Heart left ventricle (tissue), 16 donors: ENCODE results near the gene TMEM181. TPM values are rescaled to one million over a fixed set of nuclear protein-coding genes. Genes with fewer than 3 reads are reported as not detected.

Experiments used
- ATAC-seq, 4 donors: fragments of 200-7000 bp; cut with Tn5 transposase; one replicate each; pipeline ENCODE4 v1.9.1; 2020 to 2022; ENCODE audit warnings: moderate library complexity in 4 of 4, mild to moderate bottlenecking in 3 of 4, moderate number of reproducible peaks in 1 of 4
- DNase-seq, 5 donors: peaks; one replicate each; pipeline ENCODE4 v3.0.0-alpha.2; 2020
- H3K27ac ChIP-seq, 12 donors: fragments of 200-600 bp; sonication (generic) in 4 of 12; one replicate each; pipeline versions ENCODE4 v1.5.0 to v1.8.0; 2016 to 2022; ENCODE audit warnings: mild to moderate bottlenecking in 2 of 12
- H3K27me3 ChIP-seq, 9 donors: fragments of 200-600 bp; sonication (generic) in 2 of 9; one replicate each; pipeline versions ENCODE4 v1.5.1 to v1.8.0; 2016 to 2022; ENCODE audit warnings: mild to moderate bottlenecking in 3 of 9
- H3K36me3 ChIP-seq, 9 donors: fragments of 200-600 bp; sonication (generic) in 2 of 9; one replicate each; pipeline versions ENCODE4 v1.5.0 to v1.8.0; 2018 to 2022; ENCODE audit warnings: mild to moderate bottlenecking in 2 of 9
- H3K4me1 ChIP-seq, 12 donors: fragments of 200-600 bp; sonication (generic) in 4 of 12; one replicate each; pipeline versions ENCODE4 v1.5.0 to v1.8.0; 2016 to 2022; ENCODE audit warnings: mild to moderate bottlenecking in 3 of 12
- H3K4me3 ChIP-seq, 12 donors: fragments of 200-600 bp; sonication (generic) in 4 of 12; one replicate each; pipeline versions ENCODE4 v1.5.0 to v1.8.0; 2017 to 2022; ENCODE audit warnings: mild to moderate bottlenecking in 9 of 12, moderate library complexity in 4 of 12
- H3K9me3 ChIP-seq, 12 donors: fragments of 200-600 bp; sonication (generic) in 4 of 12; one replicate each; pipeline versions ENCODE4 v1.5.0 to v1.8.0; 2016 to 2022; ENCODE audit warnings: mild to moderate bottlenecking in 1 of 12
- POLR2A ChIP-seq, 2 donors: fragments of 450-650 bp; IDR thresholded peaks; one replicate each; pipeline ENCODE4 v1.6.1; 2017; ENCODE audit warnings: antibody characterized with exemption in 2 of 2, mild to moderate bottlenecking in 2 of 2, moderate library complexity in 2 of 2
- WGBS, 4 donors: extraction: QIAGEN DNeasy Blood & Tissue Kit in 2 of 4; methylation state at CpG; one replicate each; pipeline versions ENCODE4 v1.1.5 to v1.1.7; 2013 to 2018; 5-methylcytosine and 5-hydroxymethylcytosine counted together
- intact Hi-C, 10 donors: fragments of 100-400 bp; cut with DNase I; formaldehyde crosslinking; loops; one replicate each; pipeline versions ENCODE4 v1.11.1 to v1.14.2; 2022
- polyA plus RNA-seq, 2 donors: library from polyadenylated mRNA; stranded (reverse); fragments of 200-250 nt; gene quantifications; one replicate each; pipeline ENCODE4 v1.2.3, GENCODE V29; 2013
- total RNA-seq, 9 donors: library from RNA; depleted of rRNA in 2 of 9; stranded (reverse); fragments of >200 nt in 2 of 9; fragmentation: NEBNext Ultra II Directional in 3 of 9; extraction: Animal tissue kit (Norgen Biotek cat#: 25700) in 3 of 9; gene quantifications; one replicate each; pipeline versions ENCODE4 v1.1.0 to v1.2.4, GENCODE V29; 2016 to 2023
- TF ChIP-seq, protein P1 (sequence below), 12 donors: fragments of 200-600 bp; sonication (generic) in 4 of 12; IDR thresholded peaks; one replicate each; pipeline versions ENCODE4 v1.5.0 to v1.8.0; 2018 to 2022; ENCODE audit warnings: antibody characterized with exemption in 12 of 12, mild to moderate bottlenecking in 5 of 12
- donor health status: ischemic (EF 13 %, LVEDD 7.1; RV severe dilation, severe dysfunction).
- donor health status: healthy with polysubstance abuse.
- donor health status: DM: no; HTN: yes; CAD: no.
- donor health status: DM: no; HTN: no; CAD: no.
- donor health status: ischemic (EF 25% LVEDD 6.9; RV normal size, moderate dysfunction).
- donor health status: ischemic (EF 25% LVEDD 5.7; RV mildly dilated, moderate dysfunction).
- donor health status: healthy.
- donor health status: DM: yes; HTN: yes; CAD: no.
- donor health status: ischemic (EF 35%, LVEDD 5.7; RV mildly dilated, moderate dysfunction).
- donor health status: nonischemic (EF 11% LVEDD 7.7; RV severe dilation, severe dysfunction).
- donor health status: DM: yes; HTN: yes; CAD: no.
- donor health status: PGD.
- donor health status: ischemic (EF 29% LVEDD 5.4; RV normal size, mild dysfunction).
- donor health status: nonischemic (EF 23%, LVEDD 6.1; RV moderate dilation, normal function).

Gene TMEM181
- total and polyA plus RNA-seq, 11 donors, result 4.3 to 14.3 (median 10.1) TPM

DNA sequence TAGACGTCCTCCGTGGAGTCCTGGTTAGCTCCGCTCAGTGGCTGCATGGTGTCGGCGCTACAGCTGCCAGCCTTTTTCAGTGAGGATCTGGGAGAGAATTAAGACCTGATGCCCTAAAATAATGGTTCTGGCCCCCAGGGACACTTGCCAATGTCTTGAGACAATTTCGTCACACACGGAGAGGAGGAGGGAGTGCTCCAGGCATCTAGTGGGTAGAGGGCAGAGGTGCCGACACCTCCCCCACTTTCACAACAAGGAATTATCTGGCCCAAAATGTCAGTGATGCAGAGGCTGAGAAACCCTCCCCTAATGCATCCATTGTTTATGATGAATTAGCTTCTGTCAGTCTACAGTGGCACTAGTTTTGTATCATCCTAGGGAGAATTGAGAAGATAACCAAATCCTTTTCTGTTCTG, 24.4 kb downstream of the TMEM181 start:
- H3K27me3 ChIP-seq, result no peaks in the 10 kb centered on the region
- 78 to 94% (median 90%) methylated on average over 8 of the region's 8 CpGs for WGBS, 4 donors
- ATAC-seq, result no peak
- no peaks in the 10 kb centered on the region for H3K9me3 ChIP-seq
- peaks cover 0 to 9% (median 0%) of the 10 kb centered on the region in 12 donors for H3K4me1 ChIP-seq
- no peak overlapping the region for H3K4me3 ChIP-seq
- intact Hi-C loops, result no loop called here
- no peak overlapping the region for H3K27ac ChIP-seq
- peaks cover 0 to 75% (median 40%) of the 10 kb centered on the region in 9 donors for H3K36me3 ChIP-seq
- TF ChIP-seq, protein P1, sequence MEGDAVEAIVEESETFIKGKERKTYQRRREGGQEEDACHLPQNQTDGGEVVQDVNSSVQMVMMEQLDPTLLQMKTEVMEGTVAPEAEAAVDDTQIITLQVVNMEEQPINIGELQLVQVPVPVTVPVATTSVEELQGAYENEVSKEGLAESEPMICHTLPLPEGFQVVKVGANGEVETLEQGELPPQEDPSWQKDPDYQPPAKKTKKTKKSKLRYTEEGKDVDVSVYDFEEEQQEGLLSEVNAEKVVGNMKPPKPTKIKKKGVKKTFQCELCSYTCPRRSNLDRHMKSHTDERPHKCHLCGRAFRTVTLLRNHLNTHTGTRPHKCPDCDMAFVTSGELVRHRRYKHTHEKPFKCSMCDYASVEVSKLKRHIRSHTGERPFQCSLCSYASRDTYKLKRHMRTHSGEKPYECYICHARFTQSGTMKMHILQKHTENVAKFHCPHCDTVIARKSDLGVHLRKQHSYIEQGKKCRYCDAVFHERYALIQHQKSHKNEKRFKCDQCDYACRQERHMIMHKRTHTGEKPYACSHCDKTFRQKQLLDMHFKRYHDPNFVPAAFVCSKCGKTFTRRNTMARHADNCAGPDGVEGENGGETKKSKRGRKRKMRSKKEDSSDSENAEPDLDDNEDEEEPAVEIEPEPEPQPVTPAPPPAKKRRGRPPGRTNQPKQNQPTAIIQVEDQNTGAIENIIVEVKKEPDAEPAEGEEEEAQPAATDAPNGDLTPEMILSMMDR (IDR thresholded peaks at IDR 0.05), result no peak
- TF ChIP-seq POLR2A (IDR thresholded peaks at IDR 0.05), result no peak
- DNase-seq, result no peak

GRCh38 chr6:158586652-158587051, 26.8 kb downstream of the TMEM181 start:
- Histone ChIP-seq H3K9me3 (no peaks in the 10 kb centered on the region), H3K27me3 (no peaks in the 10 kb centered on the region), H3K4me3 (no peak overlapping the region), H3K4me1 (peaks cover 0 to 9% (median 0%) of the 10 kb centered on the region in 12 donors), H3K27ac (no peak overlapping the region), H3K36me3 (peaks cover 0 to 91% (median 62%) of the 10 kb centered on the region in 9 donors)
- DNase-seq, result no peak
- 96 to 99% (median 99%) methylated on average over 7 to 8 of the region's 8 CpGs for WGBS, 4 donors
- TF ChIP-seq, protein P1 (IDR thresholded peaks at IDR 0.05), result no peak
- TF ChIP-seq POLR2A (IDR thresholded peaks at IDR 0.05), result no peak
- ATAC-seq, result no peak
- intact Hi-C loops, result no loop called here

GRCh38 chr6:158589366-158589765, 29.5 kb downstream of the TMEM181 start:
- ATAC-seq (no peak), DNase-seq (no peak)
- intact Hi-C loops, result no loop called here
- Histone ChIP-seq H3K36me3 (peaks cover 0 to 95% (median 85%) of the 10 kb centered on the region in 9 donors), H3K27me3 (no peaks in the 10 kb centered on the region), H3K4me1 (peaks cover 0 to 9% (median 0%) of the 10 kb centered on the region in 12 donors), H3K4me3 (no peak overlapping the region), H3K9me3 (no peaks in the 10 kb centered on the region), H3K27ac (no peak overlapping the region)
- TF ChIP-seq, protein P1 (IDR thresholded peaks at IDR 0.05), result no peak
- no peak for TF ChIP-seq POLR2A (IDR thresholded peaks at IDR 0.05)
- WGBS, 4 donors, result 86 to 94% (median 91%) methylated on average over 8 of the region's 8 CpGs

DNA sequence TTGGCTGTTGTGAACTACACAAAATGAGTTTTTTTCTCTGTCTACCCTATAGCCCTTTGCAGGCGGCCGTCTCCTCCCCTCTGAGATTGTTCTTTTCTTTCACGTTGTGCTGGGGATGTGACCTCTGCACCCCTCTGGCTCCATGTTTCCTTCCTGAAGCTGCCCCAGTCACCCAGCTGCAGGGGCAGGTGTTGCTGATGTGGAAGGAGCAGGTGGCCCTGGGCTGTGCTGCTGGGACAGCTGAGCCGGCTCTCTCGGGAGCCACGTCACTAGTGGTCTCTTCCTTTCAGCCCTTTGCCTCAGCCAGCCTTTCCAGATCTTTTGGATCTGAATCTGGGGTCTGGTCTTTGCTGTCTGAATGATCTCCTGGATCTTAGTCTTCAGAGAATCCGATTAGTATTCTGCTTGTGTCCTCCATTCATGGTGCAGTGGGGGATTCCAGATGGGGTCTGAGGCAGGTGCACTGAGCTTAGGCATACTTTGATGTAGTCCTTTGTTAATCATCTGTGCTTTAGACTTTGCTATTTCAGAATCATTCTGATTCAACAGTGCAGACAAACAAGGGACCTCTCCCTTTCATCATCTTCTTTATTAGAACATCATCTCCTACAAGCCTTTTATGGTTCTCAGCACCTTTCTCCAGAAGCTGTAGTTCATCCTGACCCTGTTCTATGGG, 31.4 kb downstream of the TMEM181 start:
- Histone ChIP-seq H3K36me3 (peaks cover 0 to 96% (median 73%) of the 10 kb centered on the region in 9 donors), H3K9me3 (no peaks in the 10 kb centered on the region), H3K27me3 (no peaks in the 10 kb centered on the region), H3K4me1 (peaks cover 0 to 9% (median 0%) of the 10 kb centered on the region in 12 donors), H3K27ac (no peak overlapping the region), H3K4me3 (no peak overlapping the region)
- 77 to 81% (median 78%) methylated on average over 7 of the region's 7 CpGs for WGBS, 4 donors
- no peak for TF ChIP-seq POLR2A (IDR thresholded peaks at IDR 0.05)
- TF ChIP-seq, protein P1 (IDR thresholded peaks at IDR 0.05), result no peak
- intact Hi-C loops, result no loop called here
- ATAC-seq (no peak), DNase-seq (no peak)
